ENCODE results near the gene MUTYH. TPM values are rescaled to one million over a fixed set of nuclear protein-coding genes. Genes with fewer than 3 reads are reported as not detected.

The MUTYH gene
- total and polyA plus RNA-seq, 9 of the 15 experiments (the other 6 are each of a cell fraction or from before 2014, with no cell fraction given) = 3.4 to 53.5 (median 29.0) TPM

DNA sequence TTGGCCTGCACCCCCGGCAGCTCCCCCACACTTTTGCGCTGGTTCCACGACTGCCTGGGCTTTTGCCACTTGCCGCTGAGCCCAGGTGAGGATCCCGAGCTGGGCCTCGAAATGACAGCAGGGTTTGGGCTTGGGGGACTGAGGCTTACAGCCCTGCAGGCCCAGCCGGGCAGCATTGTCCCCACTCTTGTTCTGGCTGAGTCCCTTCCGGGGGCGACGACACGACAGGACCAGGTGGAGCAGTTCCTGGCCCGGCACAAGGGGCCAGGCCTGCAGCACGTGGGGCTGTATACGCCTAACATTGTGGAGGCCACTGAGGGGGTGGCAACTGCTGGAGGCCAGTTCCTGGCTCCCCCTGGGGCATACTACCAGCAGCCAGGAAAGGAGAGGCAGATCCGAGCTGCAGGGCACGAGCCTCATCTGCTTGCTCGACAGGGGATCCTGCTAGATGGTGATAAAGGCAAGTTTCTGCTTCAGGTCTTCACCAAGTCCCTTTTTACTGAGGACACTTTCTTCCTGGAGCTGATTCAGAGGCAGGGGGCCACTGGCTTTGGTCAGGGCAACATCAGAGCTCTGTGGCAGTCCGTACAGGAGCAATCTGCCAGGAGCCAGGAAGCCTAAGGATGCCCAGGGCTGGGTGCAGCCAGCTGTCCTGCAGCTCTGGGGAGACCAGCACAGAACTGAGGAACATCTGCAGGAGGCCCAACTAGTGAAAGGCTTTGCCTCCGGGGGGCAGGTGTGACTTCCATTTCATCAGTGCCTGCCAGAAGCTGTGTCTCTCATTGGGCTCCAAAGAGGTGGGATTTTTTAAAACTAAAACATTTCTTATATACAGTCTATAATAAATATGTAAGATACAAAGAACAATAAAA, 12.4 kb downstream of the MUTYH start:
- WGBS (ENCODE audit: insufficient coverage, low coverage, missing lambda C conversion rate) = 87% methylated on average over 19 of the region's 19 CpGs
- H2AFZ ChIP-seq (ENCODE audit: low read depth, low read length) = no peak overlapping the region

More for the DNA sequence above, 12.4 kb downstream of the MUTYH start:
- Histone ChIP-seq H4K20me1 (replicated peaks; ENCODE audit: control insufficient read depth, insufficient read depth, low read length) (no peaks in the 10 kb centered on the region), H3K9me1 (ENCODE audit: control insufficient read depth, insufficient read depth, low read length) (peaks cover 3% of the 10 kb centered on the region), H3K9me3 (replicated peaks; ENCODE audit: control insufficient read depth, insufficient read depth, low read depth, low read length) (no peaks in the 10 kb centered on the region), H3K36me3 (ENCODE audit: control insufficient read depth, insufficient read depth, low read length) (peaks cover 29% of the 10 kb centered on the region; the same call in 2 of the 3 replicates), H3K9ac (ENCODE audit: insufficient read depth in 1 of 2, low read depth in 2 of 2, low read length in 2 of 2) (peak overlapping the region in 1 of 2 experiments; percentile 71; a peak in 2 of 4 replicates), H3K4me2 (ENCODE audit: insufficient read depth, low read length) (no peak overlapping the region), H3K79me2 (ENCODE audit: control insufficient read depth, insufficient read depth, low read length) (no peaks in the 10 kb centered on the region), H3K4me1 (replicated peaks in 1 of 2; ENCODE audit: control insufficient read depth in 2 of 2, insufficient read depth in 2 of 2, low read length in 2 of 2) (peaks cover 6 to 41% of the 10 kb centered on the region in 2 experiments; a peak in 3 of 5 replicates), H3K27ac (ENCODE audit: extremely low read depth, low read depth, low read length) (no peak overlapping the region), H3K4me3 (no peak overlapping the region), H3K27me3 (ENCODE audit: control insufficient read depth in 2 of 2, insufficient read depth in 2 of 2, low read length in 2 of 2) (no peaks in the 10 kb centered on the region)
- intact Hi-C loops (cut with micrococcal nuclease) (no loop called here), in situ Hi-C loops (cut with MboI) (no loop called here)
- POLR2A ChIA-PET = interaction anchor here (0.6 to 3.7 kb wide), 6 partner anchors 8 to 569 kb away, joined by 3 to 26 read pairs (median 3); partner anchors contain the start of genes MUTYH and TOE1
- FAIRE-seq (no peak), ATAC-seq (0 out of 3 replicates have a peak, but pooled peaks have one; percentile 11), DNase-seq (ENCODE audit: extremely low read depth in 1 of 4, low spot score in 3 of 4) (peak in 2 of 4 experiments; percentile 5 to 11)
- CTCF ChIA-PET (ENCODE audit: low intra/inter-chr PET ratio) = interaction anchor here (0.5 kb wide), 1 partner anchor 29 kb away, joined by 3 read pairs; no protein-coding TSS in a partner anchor
- TF ChIP-seq TARDBP (IDR thresholded peaks at IDR 0.05) (no peak), PHF20 (IDR thresholded peaks at IDR 0.05; ENCODE audit: partially characterized antibody) (no peak), RAD21 (CRISPR knock-in tag; conservative IDR thresholded peaks at IDR 0.05 in 1 of 2, IDR thresholded peaks at IDR 0.05 in 1 of 2) (0 out of 4 replicates have a peak, but pooled peaks of 1 of the 2 experiments have one; percentile 6), POLR2G (IDR thresholded peaks at IDR 0.05; ENCODE audit: low read depth, low read length) (peak; percentile 35; the same call in 1 of the 2 replicates), POLR2AphosphoS5 (IDR thresholded peaks at IDR 0.05; ENCODE audit: control insufficient read depth, insufficient read depth, low read depth, low read length) (no peak), MEIS2 (IDR thresholded peaks at IDR 0.05; ENCODE audit: partially characterized antibody) (no peak), CBX1 (IDR thresholded peaks at IDR 0.05; ENCODE audit: low read depth) (no peak), ZNF133 (CRISPR knock-in tag; IDR thresholded peaks at IDR 0.05) (no peak), ZNF143 (CRISPR knock-in tag; IDR thresholded peaks at IDR 0.05) (no peak), PRPF4 (IDR thresholded peaks at IDR 0.05; ENCODE audit: insufficient read depth, low read depth, low read length, poor library complexity, severe bottlenecking) (no peak)
- TF ChIP-seq, protein P1, sequence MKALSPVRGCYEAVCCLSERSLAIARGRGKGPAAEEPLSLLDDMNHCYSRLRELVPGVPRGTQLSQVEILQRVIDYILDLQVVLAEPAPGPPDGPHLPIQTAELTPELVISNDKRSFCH (CRISPR knock-in tag; IDR thresholded peaks at IDR 0.05) = no peak
- TF ChIP-seq, protein P1 (tag; IDR thresholded peaks at IDR 0.05) = no peak
- TF ChIP-seq, protein P2, sequence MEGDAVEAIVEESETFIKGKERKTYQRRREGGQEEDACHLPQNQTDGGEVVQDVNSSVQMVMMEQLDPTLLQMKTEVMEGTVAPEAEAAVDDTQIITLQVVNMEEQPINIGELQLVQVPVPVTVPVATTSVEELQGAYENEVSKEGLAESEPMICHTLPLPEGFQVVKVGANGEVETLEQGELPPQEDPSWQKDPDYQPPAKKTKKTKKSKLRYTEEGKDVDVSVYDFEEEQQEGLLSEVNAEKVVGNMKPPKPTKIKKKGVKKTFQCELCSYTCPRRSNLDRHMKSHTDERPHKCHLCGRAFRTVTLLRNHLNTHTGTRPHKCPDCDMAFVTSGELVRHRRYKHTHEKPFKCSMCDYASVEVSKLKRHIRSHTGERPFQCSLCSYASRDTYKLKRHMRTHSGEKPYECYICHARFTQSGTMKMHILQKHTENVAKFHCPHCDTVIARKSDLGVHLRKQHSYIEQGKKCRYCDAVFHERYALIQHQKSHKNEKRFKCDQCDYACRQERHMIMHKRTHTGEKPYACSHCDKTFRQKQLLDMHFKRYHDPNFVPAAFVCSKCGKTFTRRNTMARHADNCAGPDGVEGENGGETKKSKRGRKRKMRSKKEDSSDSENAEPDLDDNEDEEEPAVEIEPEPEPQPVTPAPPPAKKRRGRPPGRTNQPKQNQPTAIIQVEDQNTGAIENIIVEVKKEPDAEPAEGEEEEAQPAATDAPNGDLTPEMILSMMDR (IDR thresholded peaks at IDR 0.05 in 2 of 3, conservative IDR thresholded peaks at IDR 0.05 in 1 of 3; ENCODE audit: insufficient read depth in 2 of 3, low read depth in 1 of 3, low read length in 3 of 3) = 0 out of 6 replicates have a peak, but pooled peaks of 1 of the 3 experiments have one; percentile 12
- TF ChIP-seq, protein P3, sequence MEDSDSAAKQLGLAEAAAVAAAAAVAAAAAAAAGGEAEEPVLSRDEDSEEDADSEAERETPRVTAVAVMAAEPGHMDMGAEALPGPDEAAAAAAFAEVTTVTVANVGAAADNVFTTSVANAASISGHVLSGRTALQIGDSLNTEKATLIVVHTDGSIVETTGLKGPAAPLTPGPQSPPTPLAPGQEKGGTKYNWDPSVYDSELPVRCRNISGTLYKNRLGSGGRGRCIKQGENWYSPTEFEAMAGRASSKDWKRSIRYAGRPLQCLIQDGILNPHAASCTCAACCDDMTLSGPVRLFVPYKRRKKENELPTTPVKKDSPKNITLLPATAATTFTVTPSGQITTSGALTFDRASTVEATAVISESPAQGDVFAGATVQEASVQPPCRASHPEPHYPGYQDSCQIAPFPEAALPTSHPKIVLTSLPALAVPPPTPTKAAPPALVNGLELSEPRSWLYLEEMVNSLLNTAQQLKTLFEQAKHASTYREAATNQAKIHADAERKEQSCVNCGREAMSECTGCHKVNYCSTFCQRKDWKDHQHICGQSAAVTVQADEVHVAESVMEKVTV (CRISPR knock-in tag; IDR thresholded peaks at IDR 0.05) = no peak
- no TSS peak for BruUV-seq (replicated peaks)

Measured in K562 (cell line).